ENCODE measurements around the gene SGPP2.

- TF ChIP-seq CTCF (conservative IDR thresholded peaks at IDR 0.05; ENCODE audit: low read depth, low read length) (no peak), EZH2phosphoT487 (IDR thresholded peaks at IDR 0.05; ENCODE audit: borderline replicate concordance, low read length) (no peak), EZH2 (IDR thresholded peaks at IDR 0.05; ENCODE audit: low read length, unreplicated experiment) (no peak)
Observed at GRCh38 chr2:222594679-222595078, 170.3 kb downstream of the SGPP2 start.

All from PC-3 (cell line).